GM21723 (cell line): Measurements from ENCODE around the gene TRIM26.
"Not testable (repeated sequence)": the region's sequence is repeated elsewhere in the genome, so short reads cannot be mapped to it uniquely, and the experiment has no call there.

Experiments
- ATAC-seq: cut with Tn5 transposase; IDR thresholded peaks from one replicate; pipeline ENCODE4 v1.9.1; 2021; ENCODE audit warnings: mild to moderate bottlenecking, moderate library complexity; ENCODE audit not compliant: unreplicated experiment

TRIM26 gene, protein sequence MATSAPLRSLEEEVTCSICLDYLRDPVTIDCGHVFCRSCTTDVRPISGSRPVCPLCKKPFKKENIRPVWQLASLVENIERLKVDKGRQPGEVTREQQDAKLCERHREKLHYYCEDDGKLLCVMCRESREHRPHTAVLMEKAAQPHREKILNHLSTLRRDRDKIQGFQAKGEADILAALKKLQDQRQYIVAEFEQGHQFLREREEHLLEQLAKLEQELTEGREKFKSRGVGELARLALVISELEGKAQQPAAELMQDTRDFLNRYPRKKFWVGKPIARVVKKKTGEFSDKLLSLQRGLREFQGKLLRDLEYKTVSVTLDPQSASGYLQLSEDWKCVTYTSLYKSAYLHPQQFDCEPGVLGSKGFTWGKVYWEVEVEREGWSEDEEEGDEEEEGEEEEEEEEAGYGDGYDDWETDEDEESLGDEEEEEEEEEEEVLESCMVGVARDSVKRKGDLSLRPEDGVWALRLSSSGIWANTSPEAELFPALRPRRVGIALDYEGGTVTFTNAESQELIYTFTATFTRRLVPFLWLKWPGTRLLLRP

DNA sequence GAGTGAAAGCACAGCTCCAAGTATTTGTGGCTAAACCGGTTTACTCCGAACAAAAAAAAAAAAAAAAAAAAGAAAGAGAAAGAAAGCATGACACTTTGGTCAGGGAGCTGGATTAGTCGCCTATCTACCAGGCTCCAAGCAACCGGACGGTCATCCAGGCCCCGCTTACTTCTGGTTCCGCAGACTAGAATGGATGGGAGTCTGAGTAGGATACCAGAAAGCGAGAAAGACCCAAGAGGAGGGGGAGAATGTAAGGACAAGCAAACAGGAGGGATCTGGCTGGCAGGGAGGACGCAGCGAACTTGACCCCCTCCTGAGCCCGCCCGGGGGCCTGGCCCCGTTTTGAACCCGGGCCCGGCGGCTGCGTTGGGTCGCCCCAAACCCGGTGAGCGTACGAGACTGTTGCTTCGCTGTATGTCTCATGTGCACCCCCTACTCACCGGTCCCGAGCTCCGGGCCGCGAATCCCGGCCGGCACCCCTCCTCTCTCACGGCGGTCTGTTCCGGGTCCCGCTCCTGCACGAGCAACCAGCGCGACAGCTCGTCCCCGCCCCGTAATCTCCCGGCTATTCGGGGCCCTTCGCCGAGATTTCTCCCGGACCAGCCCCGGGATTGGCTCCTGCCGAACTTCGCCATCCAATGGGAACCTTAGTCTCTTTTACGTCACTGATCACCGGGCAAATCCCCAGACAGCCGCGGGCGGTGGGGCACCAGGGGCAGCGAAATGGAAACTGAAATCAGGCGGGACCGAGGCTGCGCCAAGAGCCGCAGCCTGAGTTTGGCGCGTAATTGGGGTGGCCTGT lies at the start of gene TRIM26:
TSS of gene TRIM26 (minus strand) at position 542 of the 802 bp plus-strand sequence. CDS start 14,303 bp downstream, outside the sequence.
- peak; percentile 80 for ATAC-seq

DNA sequence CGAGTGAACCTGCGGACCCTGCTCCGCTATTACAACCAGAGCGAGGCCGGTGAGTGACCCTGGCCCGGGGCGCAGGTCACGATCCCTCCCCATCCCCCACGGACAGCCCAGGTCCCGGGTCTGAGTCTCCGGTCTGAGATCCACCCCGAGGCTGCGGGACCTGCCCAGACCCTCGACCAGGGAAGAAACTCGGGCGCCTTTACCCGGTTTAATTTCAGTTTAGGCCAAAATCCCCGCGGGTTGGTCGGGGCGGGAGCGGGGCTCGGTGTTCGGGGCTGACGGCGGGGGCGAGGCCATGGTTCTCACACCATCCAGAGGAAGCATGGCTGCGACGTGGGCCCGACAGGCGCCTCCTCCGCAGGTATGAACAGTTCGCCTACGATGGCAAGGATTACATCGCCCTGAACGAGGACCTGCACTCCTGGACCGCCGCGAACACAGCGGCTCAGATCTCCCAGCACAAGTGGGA lies 46.9 kb upstream of the TRIM26 start:
- peak; percentile 13 for ATAC-seq

- peak; percentile 88 for ATAC-seq
These were observed 46.2 kb upstream of the TRIM26 start for GRCh38 chr6:30259140-30260035.

GRCh38 chr6:30258204-30258603 lies 45.0 kb upstream of the TRIM26 start:
- ATAC-seq = no peak

GRCh38 chr6:30252417-30252816 lies 39.2 kb upstream of the TRIM26 start:
- ATAC-seq = not testable (repeated sequence)

GRCh38 chr6:30244560-30244959 lies 31.4 kb upstream of the TRIM26 start:
- ATAC-seq = no peak

DNA sequence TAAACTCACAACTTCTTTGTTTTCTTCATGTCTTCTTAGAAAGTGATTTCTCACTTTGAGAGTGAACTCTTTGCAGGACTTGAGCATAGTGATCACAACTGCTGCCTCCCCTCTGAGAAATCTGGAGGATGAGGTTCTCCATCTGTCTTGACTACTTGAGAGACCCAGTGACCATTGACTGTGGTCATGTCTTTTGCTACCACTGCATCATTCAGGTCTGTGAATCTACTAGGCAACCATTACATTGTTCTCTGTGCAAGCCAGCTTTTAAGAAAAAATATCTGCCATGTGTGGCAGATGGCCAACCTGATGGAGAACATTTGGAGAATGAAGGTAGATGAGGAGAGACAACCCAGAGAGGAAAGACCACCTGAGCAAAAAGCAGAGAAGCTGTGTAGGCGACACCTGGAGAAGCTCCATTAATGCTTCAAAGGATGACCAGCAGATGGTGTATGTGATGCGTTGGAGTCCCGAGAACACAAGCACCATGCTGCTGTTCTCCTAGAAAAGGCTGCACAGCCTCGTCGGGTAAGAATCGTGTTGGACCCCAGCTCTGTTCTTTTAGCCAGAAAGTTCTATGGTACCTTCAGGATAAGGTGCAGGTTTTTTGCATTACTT lies 25.1 kb upstream of the TRIM26 start:
- no peak for ATAC-seq

GRCh38 chr6:30234356-30234755 lies 21.1 kb upstream of the TRIM26 start:
- no peak for ATAC-seq

GRCh38 chr6:30231067-30231466 lies 17.9 kb upstream of the TRIM26 start:
- no peak for ATAC-seq

GRCh38 chr6:30227763-30228487 lies 14.7 kb upstream of the TRIM26 start:
- ATAC-seq = no peak

DNA sequence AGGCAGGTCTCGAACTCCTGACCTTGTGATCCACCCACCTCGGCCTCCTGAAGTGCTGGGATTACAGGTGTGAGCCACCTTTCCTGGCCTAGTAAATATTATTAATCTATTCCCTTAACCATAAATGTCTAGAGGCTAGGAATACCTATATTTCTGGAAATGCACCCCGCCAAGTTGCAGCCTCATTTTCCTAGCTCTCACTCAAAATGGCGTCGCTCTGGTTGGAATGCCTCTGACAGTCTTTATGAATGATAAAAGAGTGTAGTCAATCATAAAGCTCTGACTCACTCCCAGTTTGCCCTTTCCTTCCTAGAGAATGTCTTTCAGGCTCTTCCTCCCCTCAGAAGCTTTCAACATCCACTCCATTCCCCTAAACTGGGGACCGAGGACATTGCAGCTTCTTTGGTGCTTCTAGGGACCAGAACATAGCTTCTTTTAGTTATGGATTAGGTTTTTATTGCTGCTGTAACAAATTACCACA lies 14.1 kb upstream of the TRIM26 start:
- ATAC-seq = no peak

GRCh38 chr6:30223339-30223738 lies 10.1 kb upstream of the TRIM26 start:
- ATAC-seq = no peak

- ATAC-seq = not testable (repeated sequence)
These were observed 8.8 kb upstream of the TRIM26 start for GRCh38 chr6:30221956-30222355.

DNA sequence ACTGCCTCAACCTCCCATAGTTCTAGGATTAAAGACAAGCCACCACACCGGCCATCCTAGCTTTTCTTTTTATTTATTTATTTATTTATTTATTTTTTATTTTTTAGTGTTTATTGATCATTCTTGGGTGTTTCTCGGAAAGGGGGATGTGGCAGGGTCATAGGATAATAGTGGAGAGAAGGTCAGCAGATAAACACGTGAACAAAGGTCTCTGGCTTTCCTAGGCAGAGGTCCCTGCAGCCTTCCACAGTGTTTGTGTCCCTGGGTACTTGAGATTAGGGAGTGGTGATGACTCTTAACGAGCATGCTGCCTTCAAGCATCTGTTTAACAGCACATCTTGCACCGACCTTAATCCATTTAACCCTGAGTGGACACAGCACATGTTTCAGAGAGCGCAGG lies 8.2 kb upstream of the TRIM26 start:
- not testable (repeated sequence) for ATAC-seq

- no peak for ATAC-seq
These were observed 6.0 kb upstream of the TRIM26 start for GRCh38 chr6:30219244-30219643.

- no peak for ATAC-seq
These were observed 2.9 kb upstream of the TRIM26 start for GRCh38 chr6:30216096-30216495.

DNA sequence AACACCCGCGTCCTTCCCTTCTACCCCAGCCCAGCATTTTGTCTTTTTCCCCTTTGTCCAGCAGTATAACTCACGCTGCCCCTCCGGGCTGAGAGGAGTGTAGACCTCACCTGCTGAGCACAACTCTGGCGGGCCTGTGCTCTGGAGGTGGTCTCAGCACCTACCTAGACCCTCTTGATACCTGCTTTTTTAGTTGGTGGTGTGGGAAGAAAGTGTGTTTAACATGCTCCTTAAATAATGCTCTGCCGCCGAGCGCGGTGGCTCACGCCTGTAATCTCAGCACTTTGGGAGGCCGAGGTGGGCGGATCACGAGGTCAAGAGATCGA lies 1.4 kb upstream of the TRIM26 start:
- ATAC-seq = no peak

DNA sequence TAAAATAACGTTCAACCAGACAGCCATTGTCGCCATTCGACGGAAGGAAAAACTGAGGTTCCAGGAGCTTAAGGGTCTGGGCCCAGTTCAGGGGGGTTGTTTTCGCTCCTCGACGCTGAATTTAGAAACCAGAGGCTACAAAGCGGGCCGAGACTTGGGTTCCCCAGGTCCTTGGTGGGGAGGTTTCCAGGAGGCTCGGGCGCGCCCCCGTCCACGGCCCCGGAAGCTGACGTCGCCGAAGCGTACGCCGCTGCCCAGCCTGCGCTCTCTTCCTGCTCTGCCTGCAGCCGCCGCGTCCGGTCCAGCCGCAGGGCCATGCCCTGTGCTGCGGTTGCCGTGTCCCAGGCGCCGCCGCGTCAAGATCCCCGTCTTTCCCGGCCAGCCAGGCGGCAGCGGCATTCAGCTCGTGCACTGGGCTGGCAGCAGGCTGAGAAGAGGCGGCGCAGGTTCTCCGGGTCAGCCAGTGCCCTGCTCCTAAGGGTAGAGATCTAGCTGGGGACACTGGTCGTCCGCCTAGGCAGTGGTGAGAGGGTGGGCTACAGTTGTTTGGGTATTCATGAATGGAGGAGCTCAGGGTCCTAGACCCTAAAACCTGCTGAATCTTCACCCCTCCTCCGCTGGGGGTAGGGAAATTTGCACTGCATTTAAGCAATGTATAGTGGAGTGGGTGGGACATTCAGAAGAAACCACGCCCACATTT lies 901 bp upstream of the TRIM26 start:
- ATAC-seq = peak; percentile 60

DNA sequence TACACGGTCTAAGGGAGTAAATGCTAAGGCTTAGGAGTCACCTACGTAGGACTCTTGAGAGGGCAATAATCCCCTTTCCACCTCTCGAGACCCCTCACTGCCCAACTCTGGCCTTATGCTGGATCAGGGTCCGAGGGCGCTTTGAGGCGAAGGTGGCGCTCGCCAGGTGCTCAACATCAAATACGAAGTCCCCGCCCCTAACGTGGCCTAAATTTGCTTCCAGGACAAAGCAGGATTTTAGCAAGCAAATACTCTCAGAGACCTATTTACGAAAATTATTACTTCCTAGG lies 406 bp upstream of the TRIM26 start:
- no peak for ATAC-seq
